Middle frontal gyrus (tissue), 1 donor: Measurements from ENCODE around the gene FBXO17.

Source experiments
- DNase-seq: peaks from one replicate; pipeline ENCODE4 v3.0.0-alpha.2; 2015; ENCODE audit warnings: low spot score; ENCODE audit errors: extremely low spot score

The FBXO17 gene

DNA sequence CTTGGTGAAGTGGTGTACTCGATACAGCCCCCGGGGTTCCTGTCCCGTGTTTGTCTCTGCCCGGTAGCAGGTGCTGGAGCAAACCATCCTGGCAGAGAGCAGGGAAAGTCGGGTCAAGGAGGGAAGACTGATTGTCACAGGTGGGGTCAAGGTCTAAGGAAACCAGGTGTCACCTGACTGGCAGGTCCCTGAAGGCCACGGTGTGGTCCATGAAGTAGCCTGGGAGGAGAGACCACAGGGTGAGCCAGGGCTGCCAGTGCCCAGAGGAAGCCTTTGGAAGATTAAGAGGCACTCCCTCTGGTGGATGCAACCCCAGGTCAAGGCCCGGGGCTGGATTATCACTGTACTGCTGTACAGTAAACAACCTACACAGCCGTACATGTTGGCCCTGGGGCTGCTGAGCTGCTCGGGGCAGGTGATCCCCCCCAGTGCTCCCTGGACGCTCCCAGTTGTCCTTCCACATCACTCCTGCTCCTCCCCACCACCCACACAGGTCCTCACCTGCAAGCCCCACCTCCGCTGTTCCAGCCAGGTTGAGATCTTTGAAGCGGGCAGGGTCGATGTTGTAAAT lies 57.5 kb downstream of the FBXO17 start:
- no peak for DNase-seq

DNA sequence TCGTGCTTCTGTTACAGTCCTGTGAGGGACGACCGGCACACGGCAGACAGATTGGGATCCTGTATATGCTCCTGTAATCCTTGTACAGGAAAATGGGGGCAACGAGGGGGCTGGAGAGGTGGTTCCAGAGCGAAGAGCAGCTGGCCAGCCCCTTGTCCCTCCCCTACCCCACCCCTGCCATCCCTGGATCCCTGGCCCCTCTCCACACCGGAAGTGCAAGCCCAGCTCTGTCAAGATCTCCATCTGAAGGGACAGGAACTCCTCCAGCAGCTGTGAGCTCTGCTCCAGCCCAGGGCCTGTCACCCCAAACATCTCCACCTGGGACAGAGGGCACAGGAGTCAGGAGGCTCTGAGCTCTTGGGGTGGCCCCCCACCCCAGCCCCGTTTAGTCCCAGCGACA lies 58.0 kb downstream of the FBXO17 start:
- DNase-seq, result no peak

DNA sequence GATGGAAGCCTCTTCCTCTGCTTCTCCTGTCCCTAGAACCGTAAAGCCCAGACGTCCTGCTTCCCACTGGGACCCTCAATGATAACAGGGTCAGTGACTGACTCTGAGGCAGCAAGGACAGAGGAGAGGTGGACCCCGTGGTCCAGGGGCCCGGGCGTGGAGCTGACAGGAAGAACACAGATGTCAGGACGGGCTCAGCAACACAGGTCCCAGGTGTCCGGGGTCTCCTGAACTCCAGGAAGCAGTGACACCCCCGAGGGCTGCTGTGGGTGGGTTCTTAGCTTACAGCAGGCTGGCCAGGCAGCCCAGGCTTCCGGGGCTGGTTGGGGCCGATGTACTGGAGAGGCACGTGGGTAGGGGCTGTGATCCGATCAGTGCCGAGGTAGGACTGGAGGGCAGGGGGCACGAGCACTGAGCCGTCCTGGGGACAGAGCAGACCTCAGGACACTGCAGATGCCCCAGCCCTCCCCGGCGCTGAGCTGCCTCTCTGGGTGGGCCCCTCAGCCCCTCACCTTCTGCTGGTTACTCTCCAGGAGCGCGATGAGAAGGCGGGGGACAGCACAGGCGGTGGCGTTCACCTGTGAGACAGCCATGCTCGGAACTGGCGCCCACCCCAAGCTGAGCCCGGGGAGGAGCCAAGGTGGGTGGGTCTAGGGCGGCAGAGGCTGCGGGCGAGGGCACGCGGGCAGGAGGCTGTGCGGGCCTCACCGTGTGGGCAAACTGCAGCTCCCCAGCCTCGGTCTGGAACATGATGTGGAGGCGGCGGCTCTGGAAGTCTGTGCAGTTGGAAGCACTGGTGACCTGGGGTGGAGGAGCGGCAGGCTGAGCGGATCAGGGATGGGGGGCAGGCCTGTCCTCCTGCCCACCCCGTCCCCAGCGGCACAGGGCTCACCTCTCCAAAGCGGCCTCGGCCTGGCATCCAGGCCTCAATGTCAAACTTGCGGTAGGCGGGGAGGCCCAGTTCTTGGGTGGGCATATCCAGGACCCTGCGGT lies 59.9 kb downstream of the FBXO17 start:
- no peak for DNase-seq

DNA sequence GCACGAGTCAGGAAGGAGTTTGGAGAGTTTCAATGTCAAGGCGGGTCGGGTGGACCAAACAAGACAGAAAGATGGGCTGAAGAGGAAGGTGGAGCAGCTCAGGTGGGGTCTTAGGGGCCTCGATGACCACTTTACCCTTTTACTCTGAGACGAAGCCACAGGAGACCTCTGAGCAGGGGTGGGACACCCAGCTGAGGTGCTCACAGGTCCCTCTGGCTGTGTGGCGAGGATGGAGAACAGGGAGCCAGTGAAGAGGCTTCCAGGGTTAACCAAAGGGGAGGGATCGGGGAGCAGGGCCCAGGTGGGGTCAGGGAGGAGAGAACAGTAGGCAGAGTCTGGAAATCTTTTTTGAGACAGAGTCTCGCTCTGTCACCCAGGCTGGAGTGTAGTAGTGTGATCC lies 61.6 kb downstream of the FBXO17 start:
- DNase-seq, result no peak

DNA sequence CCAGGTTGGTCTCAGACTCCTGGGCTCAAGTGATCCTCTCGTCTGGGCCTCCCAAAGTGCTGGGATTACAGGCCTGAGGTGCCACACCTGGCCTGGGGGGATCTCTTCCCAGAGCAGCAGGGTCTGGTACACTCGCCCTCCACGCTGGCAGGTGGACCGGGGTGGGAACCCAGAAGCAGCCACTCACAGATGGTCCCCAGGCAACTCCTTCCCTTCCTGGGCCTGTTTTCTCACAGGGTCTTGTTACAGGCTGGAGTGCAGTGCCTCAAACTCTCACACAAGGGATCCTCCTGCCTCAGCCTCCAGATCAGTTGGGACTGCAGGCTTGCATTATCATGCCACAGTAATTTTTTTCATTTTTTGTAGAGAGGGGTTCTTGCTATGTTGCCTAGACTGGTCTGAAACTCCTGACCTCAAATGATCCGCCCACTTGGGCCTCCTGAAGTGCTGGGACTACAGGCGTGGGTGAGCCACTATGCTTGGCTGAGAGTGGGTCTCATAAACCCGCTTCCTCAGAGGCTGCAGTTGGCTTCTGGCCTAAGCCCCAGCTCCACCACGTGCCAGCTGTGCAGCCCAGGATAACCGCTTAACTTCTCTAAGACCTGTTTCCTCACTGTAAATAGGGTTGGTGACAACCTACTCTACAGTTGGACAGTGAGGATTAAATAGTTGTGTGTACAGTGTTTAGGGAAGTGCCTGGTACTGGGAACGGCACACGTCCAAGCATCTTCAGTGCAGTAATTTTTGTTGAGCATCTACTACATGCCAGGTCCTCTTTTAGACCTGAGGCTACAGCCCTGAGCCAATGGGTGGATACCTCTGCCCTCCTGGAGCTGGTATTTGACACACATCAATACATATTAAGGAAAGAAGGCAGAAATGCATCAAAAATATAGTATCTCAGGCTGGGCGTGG lies 62.7 kb downstream of the FBXO17 start:
- DNase-seq, result no peak

DNA sequence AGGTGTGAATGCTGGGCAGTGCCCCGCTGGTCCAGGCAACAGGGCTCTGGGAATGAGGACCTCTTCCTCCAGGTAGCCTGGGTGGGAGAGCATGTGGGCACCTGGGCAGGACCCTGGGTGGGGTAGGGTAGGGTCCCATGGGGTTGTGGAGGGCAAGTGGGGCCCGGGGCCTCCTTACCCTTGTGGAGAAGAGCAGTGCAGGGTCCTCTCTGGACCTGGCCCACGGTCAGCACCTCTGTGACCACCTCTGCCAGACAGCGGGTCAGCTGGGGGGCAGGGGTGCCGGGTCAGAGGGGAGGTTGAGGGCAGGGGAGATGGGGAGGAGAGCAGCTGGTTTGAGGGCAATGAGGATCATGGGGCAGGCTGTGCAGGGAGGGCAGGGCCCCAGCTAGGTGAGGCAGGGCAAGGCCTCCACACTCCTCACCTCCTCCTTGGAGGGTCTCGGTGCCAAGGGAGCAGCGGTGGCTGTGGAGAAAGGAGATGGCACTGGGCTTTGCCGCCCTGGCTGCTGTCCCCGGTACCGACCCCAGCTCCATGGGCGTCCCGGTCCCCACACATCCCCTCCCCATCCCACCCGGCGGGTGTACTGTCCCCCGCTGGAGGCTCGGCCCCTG lies 64.0 kb downstream of the FBXO17 start:
- no peak for DNase-seq

DNA sequence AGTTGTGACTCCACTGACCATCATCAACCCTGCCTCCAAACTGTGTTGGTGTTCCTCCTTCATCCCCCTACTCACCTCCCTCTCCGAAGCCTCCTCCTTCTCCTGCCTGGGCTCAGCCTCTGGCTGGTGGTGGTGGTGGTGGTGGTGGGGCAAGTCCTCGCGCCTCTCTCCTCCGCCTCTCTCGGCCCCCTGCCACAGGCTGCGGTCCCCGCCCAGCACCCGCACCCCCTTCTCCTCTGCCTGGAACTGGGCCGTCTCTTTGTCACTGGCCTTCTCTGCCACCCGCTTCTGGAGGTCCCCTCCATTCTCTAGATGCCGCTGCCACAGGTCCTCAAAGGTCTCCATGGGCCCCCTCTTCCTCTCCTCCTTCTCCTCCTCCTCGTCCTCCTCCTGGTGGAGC lies 65.1 kb downstream of the FBXO17 start:
- no peak for DNase-seq

DNA sequence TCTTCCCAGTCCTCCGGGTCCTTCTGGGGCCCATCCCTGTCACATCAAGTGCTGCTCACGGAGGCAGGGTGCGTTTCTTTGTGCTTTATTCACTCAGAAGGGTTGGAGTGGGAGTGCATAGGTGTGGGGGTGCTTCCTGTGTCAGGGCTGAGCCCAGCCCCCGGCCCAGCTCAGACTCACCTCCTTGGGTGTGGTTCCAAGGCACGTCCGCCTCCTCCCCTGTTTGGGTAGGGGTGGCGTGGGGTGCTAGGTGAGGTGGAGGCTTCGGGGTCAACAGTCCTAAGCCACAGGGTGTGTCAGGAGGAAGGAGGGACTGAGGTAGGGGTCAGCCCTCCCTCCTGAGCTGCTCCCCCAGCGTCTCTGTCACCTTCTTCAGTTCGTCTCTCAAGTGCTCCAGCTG lies 66.6 kb downstream of the FBXO17 start:
- no peak for DNase-seq

DNA sequence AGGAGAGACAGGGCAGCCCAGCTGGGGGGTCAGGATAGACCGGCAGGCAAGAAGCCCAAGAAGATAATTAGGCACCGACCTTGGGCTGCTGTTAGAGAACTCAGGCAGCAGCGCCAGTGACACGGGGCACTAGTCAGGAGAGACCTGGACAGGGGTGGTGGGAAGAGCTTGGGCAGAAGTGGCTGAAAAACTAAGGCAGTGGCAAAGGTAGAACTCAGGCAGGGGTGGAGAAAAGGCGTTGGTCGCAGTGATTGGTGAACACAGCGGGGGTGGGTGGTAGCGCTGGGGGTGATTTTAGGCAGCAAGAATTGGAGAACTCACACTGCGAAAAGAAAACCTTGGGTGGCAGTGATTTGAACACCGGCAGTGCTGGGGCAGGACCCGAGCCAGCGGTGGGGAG lies 67.9 kb downstream of the FBXO17 start:
- no peak for DNase-seq

DNA sequence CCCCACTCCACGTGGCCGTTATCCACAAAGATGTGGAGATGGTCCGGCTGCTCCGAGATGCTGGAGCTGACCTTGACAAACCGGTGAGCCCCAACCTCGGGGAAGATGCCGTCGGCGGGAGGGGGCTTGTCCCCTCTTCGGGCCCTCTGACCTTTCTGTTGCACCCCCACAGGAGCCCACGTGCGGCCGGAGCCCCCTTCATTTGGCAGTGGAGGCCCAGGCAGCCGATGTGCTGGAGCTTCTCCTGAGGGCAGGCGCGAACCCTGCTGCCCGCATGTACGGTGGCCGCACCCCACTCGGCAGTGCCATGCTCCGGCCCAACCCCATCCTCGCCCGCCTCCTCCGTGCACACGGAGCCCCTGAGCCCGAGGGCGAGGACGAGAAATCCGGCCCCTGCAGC lies 68.3 kb downstream of the FBXO17 start:
- DNase-seq, result no peak

DNA sequence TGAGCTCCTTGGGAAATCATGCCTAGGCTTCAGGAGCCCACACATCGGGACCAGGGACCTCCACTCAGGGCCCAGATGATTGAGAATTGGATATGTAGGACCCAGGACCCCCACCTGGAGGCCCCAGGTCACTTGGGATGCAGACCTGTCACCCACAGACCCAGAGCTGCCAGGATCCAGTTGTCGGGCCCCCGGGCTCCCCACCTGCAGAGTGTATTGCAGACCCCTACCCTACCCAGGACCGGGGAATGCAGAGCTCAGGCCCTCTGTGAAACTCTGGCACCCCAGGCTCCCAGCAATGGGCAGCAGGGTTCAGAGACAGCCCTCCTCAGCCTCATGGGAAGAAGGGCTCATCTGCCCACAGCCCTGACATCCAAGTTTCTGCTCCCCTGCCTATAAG lies 69.9 kb downstream of the FBXO17 start:
- no peak for DNase-seq

DNA sequence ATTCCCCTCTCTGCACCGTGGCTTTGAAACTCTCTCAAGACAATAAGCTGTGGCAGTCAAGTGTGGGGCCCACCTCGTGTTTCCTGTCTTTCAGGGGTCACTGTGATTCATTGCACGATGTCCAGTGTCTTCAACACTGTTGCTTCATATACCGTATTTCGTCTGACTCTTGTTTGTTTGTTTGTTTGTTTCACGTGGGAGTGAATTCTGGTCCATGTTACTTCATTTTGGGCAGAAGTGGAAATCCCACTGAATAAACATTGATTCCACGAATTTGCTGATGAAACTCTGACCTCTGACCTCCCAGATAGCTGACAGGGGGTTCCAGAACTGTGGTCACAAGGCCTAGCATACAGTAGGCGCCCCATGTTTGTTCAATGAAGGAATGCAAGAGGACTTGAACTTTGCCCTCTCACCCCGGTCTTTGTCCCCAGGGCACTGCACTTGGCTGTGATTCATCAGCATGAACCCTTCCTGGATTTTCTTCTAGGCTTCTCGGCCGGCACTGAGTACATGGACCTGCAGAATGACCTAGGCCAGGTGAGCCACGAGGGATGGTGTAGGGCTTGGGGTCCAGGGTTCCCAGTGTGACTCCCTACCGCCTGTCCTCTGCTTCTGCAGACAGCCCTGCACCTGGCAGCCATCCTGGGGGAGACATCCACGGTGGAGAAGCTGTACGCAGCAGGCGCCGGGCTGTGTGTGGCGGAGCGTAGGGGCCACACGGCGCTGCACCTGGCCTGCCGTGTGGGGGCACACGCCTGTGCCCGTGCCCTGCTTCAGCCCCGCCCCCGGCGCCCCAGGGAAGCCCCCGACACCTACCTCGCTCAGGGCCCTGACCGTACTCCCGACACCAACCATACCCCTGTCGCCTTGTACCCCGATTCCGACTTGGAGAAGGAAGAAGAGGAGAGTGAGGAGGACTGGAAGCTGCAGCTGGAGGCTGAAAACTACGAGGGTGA lies 70.7 kb downstream of the FBXO17 start:
- no peak for DNase-seq

DNA sequence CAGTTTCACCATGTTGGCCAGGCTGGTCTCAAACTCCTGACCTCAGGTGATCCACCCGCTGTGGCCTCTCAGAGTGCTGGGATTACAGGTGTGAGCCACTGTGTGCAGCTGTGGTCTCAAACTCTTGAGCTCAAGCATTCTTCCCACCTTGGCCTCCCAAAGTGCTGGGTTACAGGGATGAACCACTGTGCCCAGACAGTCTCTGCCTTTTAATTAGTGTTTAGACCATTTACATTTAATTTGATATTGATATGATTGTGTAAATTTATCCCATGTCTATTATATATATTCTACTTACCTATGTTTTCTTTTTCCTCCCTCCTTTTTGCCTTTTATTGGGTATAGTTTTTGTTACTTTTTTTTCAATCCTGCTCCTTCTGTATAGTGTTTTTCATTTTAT lies 73.9 kb downstream of the FBXO17 start:
- DNase-seq, result no peak

DNA sequence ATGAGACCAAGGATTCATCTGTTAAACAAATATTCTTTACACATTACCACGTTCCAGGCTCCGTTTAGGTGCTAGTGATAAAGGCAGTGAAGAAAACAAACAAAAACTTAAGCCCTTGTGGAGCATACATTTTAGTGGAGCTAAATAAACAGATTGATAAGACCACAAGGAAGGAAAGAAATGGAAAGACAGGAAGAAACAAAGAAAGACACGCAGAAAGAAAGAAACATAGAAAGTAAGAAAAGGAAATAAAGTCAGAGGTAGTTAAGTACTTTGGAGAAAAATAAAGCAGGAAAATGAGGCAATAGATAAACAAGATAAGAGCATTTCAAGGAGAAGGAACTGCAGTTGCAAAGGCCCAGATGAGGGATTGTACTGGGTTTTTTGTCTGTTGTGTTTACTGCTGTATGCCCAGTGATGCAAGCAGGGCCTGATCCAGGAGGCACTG lies 74.8 kb downstream of the FBXO17 start:
- no peak for DNase-seq

DNA sequence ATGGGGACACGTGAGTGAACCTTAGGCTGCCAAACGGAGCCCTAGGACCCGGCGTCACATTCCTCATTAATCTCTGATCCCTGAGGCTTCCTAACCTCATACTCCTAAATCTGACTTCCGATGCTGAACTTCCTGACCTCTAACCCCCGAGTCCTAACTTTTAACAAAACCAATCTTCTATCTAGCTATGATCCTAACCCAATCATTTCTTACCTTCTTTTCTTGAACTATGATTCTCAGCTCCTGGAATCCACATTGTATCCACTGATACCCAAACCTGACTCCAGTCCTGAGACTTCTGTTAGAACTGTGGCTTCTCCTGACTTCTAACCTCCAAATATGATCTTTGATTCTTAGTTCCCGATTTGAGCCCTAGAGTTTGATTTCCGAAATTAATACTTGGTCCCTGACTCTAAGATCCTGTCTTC lies 75.3 kb downstream of the FBXO17 start:
- peak; percentile 44 for DNase-seq

DNA sequence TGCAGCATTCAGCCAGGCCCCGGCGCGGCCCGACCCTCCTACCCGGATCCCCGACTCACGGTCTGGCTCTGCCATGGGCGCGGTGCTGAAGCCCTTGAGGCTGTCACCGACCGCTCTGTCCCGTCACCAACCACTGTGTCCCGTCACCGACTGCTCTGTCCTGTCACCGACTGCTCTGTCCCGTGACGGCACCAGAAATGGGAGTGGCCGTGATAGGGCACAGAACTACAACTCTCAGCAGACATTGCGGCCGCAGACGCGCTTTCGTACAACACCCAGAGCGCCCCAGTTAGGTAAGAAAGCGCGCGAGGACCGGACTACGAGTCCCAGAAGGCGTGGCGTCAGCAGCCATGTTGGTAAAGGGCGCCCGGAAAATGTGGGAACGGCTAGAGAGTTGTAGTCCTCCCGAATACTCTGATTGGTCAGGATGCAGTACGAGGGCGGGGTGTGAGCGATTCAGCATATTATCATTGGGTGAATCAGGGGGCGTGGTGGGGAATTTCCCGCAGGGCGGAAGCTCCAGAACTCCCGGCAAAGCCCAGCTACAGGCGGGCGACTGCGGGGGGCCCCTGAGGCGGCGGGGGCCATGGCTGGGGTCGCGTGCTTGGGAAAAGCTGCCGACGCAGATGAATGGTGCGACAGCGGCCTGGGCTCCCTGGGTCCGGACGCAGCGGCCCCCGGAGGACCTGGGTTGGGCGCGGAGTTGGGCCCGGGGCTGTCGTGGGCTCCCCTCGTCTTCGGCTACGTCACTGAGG lies 75.9 kb downstream of the FBXO17 start, which contains the start of the genes NFKBIB and SIRT2:
TSS of gene NFKBIB (plus strand) at position 523 of the 755 bp plus-strand sequence. CDS start at position 587, 64 bp downstream.
TSS of gene SIRT2 (minus strand) at position 172 of the 755 bp plus-strand sequence. CDS start at position 75, 97 bp downstream.
- DNase-seq, result peak; percentile 100

DNA sequence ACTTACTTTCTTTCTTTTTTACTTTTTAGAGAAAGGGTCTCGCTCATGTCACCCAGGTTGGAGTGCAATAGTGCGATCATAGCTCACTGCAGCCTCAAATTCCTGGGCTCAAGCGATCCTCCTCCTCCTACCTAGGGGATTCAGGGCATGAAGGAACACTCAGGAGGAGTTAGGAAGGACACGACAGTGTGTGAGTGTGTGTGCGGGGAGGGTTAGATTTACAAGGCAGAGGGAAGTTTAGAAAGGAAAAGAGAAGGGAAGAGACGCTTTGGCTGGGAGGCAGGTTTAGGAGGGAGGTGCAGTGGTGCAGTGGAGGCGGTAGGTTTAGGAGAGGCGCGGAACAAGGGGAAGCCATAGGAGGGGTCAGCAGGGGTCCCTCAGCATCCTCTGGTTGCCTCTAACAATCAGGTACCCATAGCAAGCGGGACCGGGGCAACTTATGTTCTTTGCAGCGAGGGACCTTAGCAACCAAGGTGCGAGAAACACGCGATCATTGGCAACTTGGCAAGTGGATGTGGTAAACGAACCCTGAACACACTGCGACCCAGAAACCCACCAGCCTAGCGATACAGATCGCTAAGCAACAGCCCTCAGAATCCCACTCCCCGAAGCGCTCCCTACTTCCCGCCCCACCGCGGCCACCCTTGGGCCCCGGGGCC lies 76.6 kb downstream of the FBXO17 start:
- no peak for DNase-seq

DNA sequence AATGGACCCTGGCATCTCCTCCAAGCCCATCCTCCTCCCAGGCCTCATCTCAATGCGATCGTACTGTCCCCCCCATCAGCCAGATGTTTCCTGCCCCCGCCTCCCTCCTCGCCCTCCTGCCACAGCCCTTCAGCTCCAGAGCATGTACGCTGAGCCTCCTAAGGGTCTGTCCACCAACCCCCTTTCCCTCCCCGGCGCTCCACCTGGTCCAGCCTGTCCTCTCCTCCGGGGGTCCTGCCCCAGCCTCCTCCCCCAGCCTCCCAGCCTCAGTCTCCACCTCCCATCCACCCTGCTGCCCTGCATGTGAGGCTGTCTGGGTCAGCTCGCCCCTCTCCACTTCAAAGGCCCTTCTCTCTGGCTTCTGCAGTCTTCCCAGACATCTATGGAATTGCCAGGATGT lies 80.6 kb downstream of the FBXO17 start:
- DNase-seq, result no peak
